Smooth muscle cell (in vitro differentiated cells): ENCODE data around the gene NDRG3. TPM values are rescaled to one million over a fixed set of nuclear protein-coding genes. Genes with fewer than 3 reads are reported as not detected.

Experiments used
- DNase-seq: peaks from one replicate; lab custom pipeline; 2025; ENCODE audit not compliant: unreplicated experiment; lab: John Stamatoyannopoulos, UW
- H2AFZ ChIP-seq: fragments of 200-600 bp; sonication (generic); 2 replicates; pipeline ENCODE4 v1.6.0; 2016; ENCODE audit warnings: antibody characterized with exemption, low read depth, mild to moderate bottlenecking
- H3F3A ChIP-seq: fragments of 200-600 bp; sonication (generic); 2 replicates; pipeline ENCODE4 v1.6.0; 2017; ENCODE audit warnings: antibody characterized with exemption, low read depth
- H3K27ac ChIP-seq: fragments of 200-600 bp; sonication (generic); 2 replicates; pipeline ENCODE4 v1.5.1; 2016; ENCODE audit warnings: low read depth, mild to moderate bottlenecking
- H3K27me3 ChIP-seq: fragments of 200-600 bp; sonication (generic); 2 replicates; pipeline ENCODE4 v1.6.1; 2016; ENCODE audit warnings: low read depth, mild to moderate bottlenecking
- H3K36me3 ChIP-seq: fragments of 200-600 bp; sonication (generic); 2 replicates; pipeline ENCODE4 v1.5.1; 2016; ENCODE audit warnings: low read depth
- H3K4me1 ChIP-seq: fragments of 200-600 bp; sonication (generic); 2 replicates; pipeline ENCODE4 v1.5.1; 2016; ENCODE audit warnings: low read depth
- H3K4me2 ChIP-seq: fragments of 200-600 bp; sonication (generic); 2 replicates; pipeline ENCODE4 v1.6.0; 2016; ENCODE audit warnings: mild to moderate bottlenecking
- H3K4me3 ChIP-seq: fragments of 200-600 bp; sonication (generic); 2 replicates; pipeline ENCODE4 v1.5.1; 2016; ENCODE audit warnings: mild to moderate bottlenecking
- H3K79me2 ChIP-seq: fragments of 200-600 bp; sonication (generic); 2 replicates; pipeline ENCODE4 v1.6.0; 2016; ENCODE audit warnings: low read depth, mild to moderate bottlenecking
- H3K9ac ChIP-seq: fragments of 200-600 bp; sonication (generic); 2 replicates; pipeline ENCODE4 v1.6.0; 2016; ENCODE audit warnings: low read depth
- H3K9me3 ChIP-seq: fragments of 200-600 bp; sonication (generic); replicated peaks from 2 replicates; pipeline ENCODE4 v1.5.1; 2016; ENCODE audit warnings: low read depth
- H4K20me1 ChIP-seq: fragments of 200-600 bp; sonication (generic); 2 replicates; pipeline ENCODE4 v1.6.0; 2016; ENCODE audit warnings: low read depth
- CTCF ChIP-seq: fragments of 200-600 bp; sonication (generic); IDR thresholded peaks from 2 replicates; pipeline ENCODE4 v1.5.1; 2017; ENCODE audit warnings: borderline replicate concordance, mild to moderate bottlenecking, antibody characterized with exemption; ENCODE audit not compliant: insufficient read depth, poor library complexity, severe bottlenecking
- WGBS: methylation state at CpG from one replicate; pipeline ENCODE4 v1.1.7; 2016; ENCODE audit warnings: low lambda C conversion rate; 5-methylcytosine and 5-hydroxymethylcytosine counted together
- polyA plus RNA-seq: library from polyadenylated mRNA; unstranded; fragments of >200 nt; fragmentation: Nextera tagmentation; extraction: Ambion mirVana; gene quantifications from 2 replicates; pipeline ENCODE4 v1.2.1, GENCODE V29; 2016
- total RNA-seq: library from RNA; depleted of rRNA; stranded (reverse); fragments of >200 nt; gene quantifications from 2 replicates; pipeline ENCODE4 v1.2.3, GENCODE V29; 2014

NDRG3 gene
- total and polyA plus RNA-seq, 2 experiments from 2014 or later: 13.4 to 14.6 TPM

- 79% methylated on average over 15 of the region's 15 CpGs for WGBS
- Histone ChIP-seq H3F3A (no peaks in the 10 kb centered on the region), H3K27ac (no peak overlapping the region), H3K4me3 (no peak overlapping the region), H3K9me3 (no peaks in the 10 kb centered on the region), H3K27me3 (no peaks in the 10 kb centered on the region), H3K79me2 (no peaks in the 10 kb centered on the region), H3K9ac (no peak overlapping the region), H4K20me1 (no peaks in the 10 kb centered on the region), H2AFZ (no peak overlapping the region), H3K36me3 (no peaks in the 10 kb centered on the region), H3K4me2 (no peak overlapping the region), H3K4me1 (peaks cover 4% of the 10 kb centered on the region)
- no peak for DNase-seq
- TF ChIP-seq CTCF: no peak
Observed at GRCh38 chr20:36629719-36630681, 115.9 kb downstream of the NDRG3 start.

GRCh38 chr20:36628076-36628475, 117.8 kb downstream of the NDRG3 start:
- H3K9me3 ChIP-seq: no peaks in the 10 kb centered on the region
- DNase-seq: no peak
- H3K4me3 ChIP-seq: no peak overlapping the region
- H3K9ac ChIP-seq: no peak overlapping the region
- no peak for TF ChIP-seq CTCF
- no peak overlapping the region for H3K27ac ChIP-seq
- H3F3A ChIP-seq: no peaks in the 10 kb centered on the region
- H3K27me3 ChIP-seq: no peaks in the 10 kb centered on the region
- no peak overlapping the region for H3K4me2 ChIP-seq
- no peak overlapping the region for H2AFZ ChIP-seq
- no peaks in the 10 kb centered on the region for H3K79me2 ChIP-seq
- H3K36me3 ChIP-seq: no peaks in the 10 kb centered on the region
- peaks cover 4% of the 10 kb centered on the region for H3K4me1 ChIP-seq
- no peaks in the 10 kb centered on the region for H4K20me1 ChIP-seq
- WGBS: 92% methylated on average over 7 of the region's 7 CpGs

- Histone ChIP-seq H2AFZ (no peak overlapping the region), H3K36me3 (no peaks in the 10 kb centered on the region), H3K27ac (no peak overlapping the region), H3K27me3 (no peaks in the 10 kb centered on the region), H3F3A (no peaks in the 10 kb centered on the region), H3K4me2 (no peak overlapping the region), H3K9ac (no peak overlapping the region), H3K4me3 (no peak overlapping the region), H3K9me3 (no peaks in the 10 kb centered on the region), H4K20me1 (no peaks in the 10 kb centered on the region), H3K79me2 (no peaks in the 10 kb centered on the region), H3K4me1 (peaks cover 2% of the 10 kb centered on the region)
- no peak for DNase-seq
- TF ChIP-seq CTCF: no peak
- 84% methylated on average over 2 of the region's 2 CpGs for WGBS
Observed at GRCh38 chr20:36624944-36625324, 121.0 kb downstream of the NDRG3 start.
